HFF-Myc (cell line): Measurements from ENCODE around the gene DHCR7.

Experiments used
- DNase-seq: peaks from one replicate; pipeline ENCODE4 v3.0.0-alpha.2; 2011; ENCODE audit warnings: low read depth; ENCODE audit errors: extremely low read depth
- H3K4me3 ChIP-seq: replicated peaks from 2 replicates; pipeline ENCODE4 v1.5.1; 2011; ENCODE audit warnings: low read depth, mild to moderate bottlenecking, control low read depth, low read length
- CTCF ChIP-seq: IDR thresholded peaks from 2 replicates; pipeline ENCODE4 v1.5.1; 2012; ENCODE audit warnings: mild to moderate bottlenecking, low read depth, low read length, control low read depth; ENCODE audit errors: missing control alignments

The DHCR7 gene

GRCh38 chr11:71448257-71449171 is at the start of gene DHCR7:
Gene DHCR7 (minus strand): TSS chr11:71448393. CDS start chr11:71444952, 3,441 bp downstream.
- H3K4me3 ChIP-seq, result peak within 1 kb of the TSS; percentile 94
- TF ChIP-seq CTCF, result no peak
- DNase-seq, result peak; percentile 69

GRCh38 chr11:71496421-71496820 is 48.2 kb upstream of the DHCR7 start:
- H3K4me3 ChIP-seq, result no peak overlapping the region
- DNase-seq, result no peak
- no peak for TF ChIP-seq CTCF

- no peak for TF ChIP-seq CTCF
Measured at GRCh38 chr11:71495286-71496230, 47.4 kb upstream of the DHCR7 start.

GRCh38 chr11:71491940-71492339 is 43.7 kb upstream of the DHCR7 start:
- DNase-seq, result no peak
- no peak overlapping the region for H3K4me3 ChIP-seq
- no peak for TF ChIP-seq CTCF

More at GRCh38 chr11:71495286-71496230, 47.4 kb upstream of the DHCR7 start:
- DNase-seq, result no peak
- no peak overlapping the region for H3K4me3 ChIP-seq

- no peak for DNase-seq
- no peak for TF ChIP-seq CTCF
- H3K4me3 ChIP-seq, result no peak overlapping the region
Measured at GRCh38 chr11:71491531-71491930, 43.3 kb upstream of the DHCR7 start.

- no peak for TF ChIP-seq CTCF
- no peak for DNase-seq
Measured at GRCh38 chr11:71490731-71491390, 42.7 kb upstream of the DHCR7 start.

More at GRCh38 chr11:71490731-71491390, 42.7 kb upstream of the DHCR7 start:
- no peak overlapping the region for H3K4me3 ChIP-seq
